Heart left ventricle (tissue), 13 donors: ENCODE results near the gene DLGAP5.

Experiments used
- POLR2A ChIP-seq, 2 donors: fragments of 450-650 bp; IDR thresholded peaks; one replicate each; pipeline ENCODE4 v1.6.1; 2017; ENCODE audit warnings: antibody characterized with exemption in 2 of 2, mild to moderate bottlenecking in 2 of 2, moderate library complexity in 2 of 2
- TF ChIP-seq, protein P1 (sequence below), 12 donors: fragments of 200-600 bp; sonication (generic) in 4 of 12; IDR thresholded peaks; one replicate each; pipeline versions ENCODE4 v1.5.0 to v1.8.0; 2018 to 2022; ENCODE audit warnings: antibody characterized with exemption in 12 of 12, mild to moderate bottlenecking in 5 of 12
- donor health status: ischemic (EF 13 %, LVEDD 7.1; RV severe dilation, severe dysfunction).
- donor health status: DM: no; HTN: yes; CAD: no.
- donor health status: DM: no; HTN: no; CAD: no.
- donor health status: ischemic (EF 25% LVEDD 6.9; RV normal size, moderate dysfunction).
- donor health status: ischemic (EF 25% LVEDD 5.7; RV mildly dilated, moderate dysfunction).
- donor health status: ischemic (EF 35%, LVEDD 5.7; RV mildly dilated, moderate dysfunction).
- donor health status: nonischemic (EF 11% LVEDD 7.7; RV severe dilation, severe dysfunction).
- donor health status: DM: yes; HTN: yes; CAD: no.
- donor health status: PGD.
- donor health status: ischemic (EF 29% LVEDD 5.4; RV normal size, mild dysfunction).
- donor health status: nonischemic (EF 23%, LVEDD 6.1; RV moderate dilation, normal function).

DNA sequence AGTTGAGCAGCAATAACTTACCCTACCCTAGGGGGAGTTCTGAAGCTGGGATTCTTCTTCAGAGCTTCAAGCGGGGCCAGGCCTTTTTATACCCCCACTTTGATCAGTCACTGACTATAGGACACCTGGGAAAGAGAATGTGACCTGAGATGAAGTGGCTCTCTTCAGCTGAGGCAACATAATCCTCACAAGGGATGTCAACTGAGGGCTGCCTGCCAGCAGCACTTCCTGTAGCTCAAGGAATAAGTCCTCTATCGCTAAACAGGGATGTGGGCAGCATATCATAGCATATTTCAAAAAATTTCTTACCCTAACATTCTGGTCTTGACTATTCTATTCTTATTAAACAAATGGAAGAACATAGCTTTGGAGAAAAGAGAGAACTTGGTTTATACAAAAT is 45.0 kb downstream of the DLGAP5 start:
- no peak for TF ChIP-seq POLR2A (IDR thresholded peaks at IDR 0.05)
- TF ChIP-seq, protein P1, sequence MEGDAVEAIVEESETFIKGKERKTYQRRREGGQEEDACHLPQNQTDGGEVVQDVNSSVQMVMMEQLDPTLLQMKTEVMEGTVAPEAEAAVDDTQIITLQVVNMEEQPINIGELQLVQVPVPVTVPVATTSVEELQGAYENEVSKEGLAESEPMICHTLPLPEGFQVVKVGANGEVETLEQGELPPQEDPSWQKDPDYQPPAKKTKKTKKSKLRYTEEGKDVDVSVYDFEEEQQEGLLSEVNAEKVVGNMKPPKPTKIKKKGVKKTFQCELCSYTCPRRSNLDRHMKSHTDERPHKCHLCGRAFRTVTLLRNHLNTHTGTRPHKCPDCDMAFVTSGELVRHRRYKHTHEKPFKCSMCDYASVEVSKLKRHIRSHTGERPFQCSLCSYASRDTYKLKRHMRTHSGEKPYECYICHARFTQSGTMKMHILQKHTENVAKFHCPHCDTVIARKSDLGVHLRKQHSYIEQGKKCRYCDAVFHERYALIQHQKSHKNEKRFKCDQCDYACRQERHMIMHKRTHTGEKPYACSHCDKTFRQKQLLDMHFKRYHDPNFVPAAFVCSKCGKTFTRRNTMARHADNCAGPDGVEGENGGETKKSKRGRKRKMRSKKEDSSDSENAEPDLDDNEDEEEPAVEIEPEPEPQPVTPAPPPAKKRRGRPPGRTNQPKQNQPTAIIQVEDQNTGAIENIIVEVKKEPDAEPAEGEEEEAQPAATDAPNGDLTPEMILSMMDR (IDR thresholded peaks at IDR 0.05): no peak
